OCI-LY3 (cell line): ENCODE measurements around the gene PARK7.

ENCODE experiments used
- H2AFZ ChIP-seq: fragments of 200-600, 300-600 bp; shearing (Covaris generic); 2 replicates; pipeline ENCODE4 v1.6.0; 2014; ENCODE audit warnings: antibody characterized with exemption, low read depth, low read length
- H3K27ac ChIP-seq: fragments of 200-600, 300-600 bp; sonication (generic); 2 replicates; pipeline ENCODE4 v1.5.1; 2014; ENCODE audit warnings: mild to moderate bottlenecking, low read length, moderate library complexity, mixed read lengths
- H3K27me3 ChIP-seq: fragments of 200-600, 300-600 bp; sonication (generic); 2 replicates; pipeline ENCODE4 v1.6.1; 2014; ENCODE audit warnings: low read depth, low read length, mixed read lengths
- H3K36me3 ChIP-seq: fragments of 200-600, 300-600 bp; sonication (generic); replicated peaks from 2 replicates; pipeline ENCODE3; 2014; ENCODE audit warnings: low read depth, low read length, mixed read lengths
- H3K4me1 ChIP-seq: fragments of 300-600, 200-600 bp; sonication (generic); 2 replicates; pipeline ENCODE4 v1.6.1; 2014; ENCODE audit warnings: low read length, mixed read lengths
- H3K4me2 ChIP-seq: fragments of 200-600, 300-600 bp; sonication (generic); 2 replicates; pipeline ENCODE4 v1.6.1; 2014; ENCODE audit warnings: low read length, mixed read lengths
- H3K4me3 ChIP-seq: fragments of 300-600, 200-600 bp; sonication (generic); 2 replicates; pipeline ENCODE4 v1.5.1; 2014; ENCODE audit warnings: antibody characterized with exemption, mild to moderate bottlenecking, low read length, moderate library complexity
- H3K79me2 ChIP-seq: fragments of 300-600, 200-600 bp; shearing (Covaris generic); 2 replicates; pipeline ENCODE4 v1.6.1; 2014; ENCODE audit warnings: mild to moderate bottlenecking, low read length, mixed read lengths
- H3K9ac ChIP-seq: fragments of 300-600, 200-600 bp; shearing (Covaris generic); 2 replicates; pipeline ENCODE4 v1.6.0; 2014; ENCODE audit warnings: mild to moderate bottlenecking, low read length, moderate library complexity
- H3K9me3 ChIP-seq: fragments of 200-600, 300-600 bp; shearing (Covaris generic); 2 replicates; pipeline ENCODE4 v1.6.1; 2014; ENCODE audit warnings: low read length, mixed read lengths; ENCODE audit not compliant: insufficient read depth
- H4K20me1 ChIP-seq: fragments of 200-600, 300-600 bp; sonication (generic); 2 replicates; pipeline ENCODE4 v1.6.1; 2016; ENCODE audit warnings: low read length, mixed read lengths; ENCODE audit not compliant: insufficient read depth
- EZH2phosphoT487 ChIP-seq: fragments of 200-600 bp; shearing (Covaris generic); IDR thresholded peaks from 2 replicates; pipeline ENCODE4 v1.6.1; 2018; ENCODE audit warnings: antibody characterized with exemption, mixed run types, low read depth
- TF ChIP-seq, protein P1 (sequence below): fragments of 200-600, 300-600 bp; sonication (generic); IDR thresholded peaks from 2 replicates; pipeline ENCODE4 v1.5.1; 2014; ENCODE audit warnings: antibody characterized with exemption, low read length, low read depth

PARK7 gene

DNA sequence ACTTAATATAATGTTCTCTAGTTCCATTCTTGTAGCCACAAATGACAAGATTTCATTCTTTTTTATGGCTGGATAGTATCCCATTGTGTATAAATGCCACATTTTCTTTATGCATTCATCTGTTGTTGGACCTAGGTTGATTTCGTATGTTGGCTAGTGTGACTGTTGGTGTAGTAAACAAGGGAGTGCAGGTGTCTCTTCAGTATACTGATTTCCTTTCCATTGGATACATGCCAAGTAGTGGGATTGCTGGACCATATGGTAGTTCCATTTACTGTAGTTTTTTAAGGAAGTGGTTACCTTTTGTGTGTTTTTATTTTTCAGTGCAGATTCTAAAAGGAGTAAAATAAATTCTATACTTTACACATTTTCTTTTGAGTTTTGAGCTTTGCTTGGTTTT, 5.7 kb downstream of the PARK7 start:
- no peak for TF ChIP-seq EZH2phosphoT487
- TF ChIP-seq, protein P1, sequence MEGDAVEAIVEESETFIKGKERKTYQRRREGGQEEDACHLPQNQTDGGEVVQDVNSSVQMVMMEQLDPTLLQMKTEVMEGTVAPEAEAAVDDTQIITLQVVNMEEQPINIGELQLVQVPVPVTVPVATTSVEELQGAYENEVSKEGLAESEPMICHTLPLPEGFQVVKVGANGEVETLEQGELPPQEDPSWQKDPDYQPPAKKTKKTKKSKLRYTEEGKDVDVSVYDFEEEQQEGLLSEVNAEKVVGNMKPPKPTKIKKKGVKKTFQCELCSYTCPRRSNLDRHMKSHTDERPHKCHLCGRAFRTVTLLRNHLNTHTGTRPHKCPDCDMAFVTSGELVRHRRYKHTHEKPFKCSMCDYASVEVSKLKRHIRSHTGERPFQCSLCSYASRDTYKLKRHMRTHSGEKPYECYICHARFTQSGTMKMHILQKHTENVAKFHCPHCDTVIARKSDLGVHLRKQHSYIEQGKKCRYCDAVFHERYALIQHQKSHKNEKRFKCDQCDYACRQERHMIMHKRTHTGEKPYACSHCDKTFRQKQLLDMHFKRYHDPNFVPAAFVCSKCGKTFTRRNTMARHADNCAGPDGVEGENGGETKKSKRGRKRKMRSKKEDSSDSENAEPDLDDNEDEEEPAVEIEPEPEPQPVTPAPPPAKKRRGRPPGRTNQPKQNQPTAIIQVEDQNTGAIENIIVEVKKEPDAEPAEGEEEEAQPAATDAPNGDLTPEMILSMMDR: no peak
- H3K27ac ChIP-seq: no peak overlapping the region
- no peak overlapping the region for H3K9ac ChIP-seq
- H3K4me2 ChIP-seq: no peak overlapping the region
- H3K4me3 ChIP-seq: no peak overlapping the region
- H3K36me3 ChIP-seq: peaks cover 45% of the 10 kb centered on the region
- H4K20me1 ChIP-seq: no peaks in the 10 kb centered on the region
- no peak overlapping the region for H2AFZ ChIP-seq
- H3K27me3 ChIP-seq: no peaks in the 10 kb centered on the region
- peaks cover 74% of the 10 kb centered on the region for H3K79me2 ChIP-seq
- no peaks in the 10 kb centered on the region for H3K9me3 ChIP-seq
- peaks cover 4% of the 10 kb centered on the region; the same call in 1 of the 2 replicates for H3K4me1 ChIP-seq

DNA sequence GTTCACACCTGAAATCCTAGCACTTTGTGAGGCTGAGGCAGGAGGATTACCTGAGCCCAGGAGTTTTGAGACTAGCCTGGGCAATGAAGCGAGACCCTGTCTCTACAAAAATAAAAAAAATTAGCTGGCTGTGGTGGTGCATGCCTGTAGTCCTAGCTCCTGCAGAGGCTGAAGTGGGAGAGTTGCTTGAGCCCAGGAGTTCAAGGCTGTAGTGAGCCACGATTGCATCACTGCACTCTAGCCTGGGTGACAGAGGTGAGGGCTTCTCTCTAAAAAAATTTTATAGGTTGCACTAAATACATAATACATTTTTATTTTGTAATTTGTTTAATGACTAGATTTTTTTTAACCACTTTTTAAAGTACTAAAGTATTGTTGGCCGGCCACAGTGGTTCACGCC, 6.1 kb downstream of the PARK7 start:
- Histone ChIP-seq H4K20me1 (no peaks in the 10 kb centered on the region), H3K9me3 (no peaks in the 10 kb centered on the region), H3K4me3 (no peak overlapping the region), H3K27me3 (no peaks in the 10 kb centered on the region), H3K4me1 (peaks cover under 1% of the 10 kb centered on the region; the same call in 1 of the 2 replicates), H3K79me2 (peaks cover 70% of the 10 kb centered on the region), H3K4me2 (no peak overlapping the region), H3K36me3 (peaks cover 47% of the 10 kb centered on the region), H2AFZ (no peak overlapping the region), H3K27ac (no peak overlapping the region), H3K9ac (no peak overlapping the region)
- no peak for TF ChIP-seq EZH2phosphoT487
- TF ChIP-seq, protein P1: no peak

DNA sequence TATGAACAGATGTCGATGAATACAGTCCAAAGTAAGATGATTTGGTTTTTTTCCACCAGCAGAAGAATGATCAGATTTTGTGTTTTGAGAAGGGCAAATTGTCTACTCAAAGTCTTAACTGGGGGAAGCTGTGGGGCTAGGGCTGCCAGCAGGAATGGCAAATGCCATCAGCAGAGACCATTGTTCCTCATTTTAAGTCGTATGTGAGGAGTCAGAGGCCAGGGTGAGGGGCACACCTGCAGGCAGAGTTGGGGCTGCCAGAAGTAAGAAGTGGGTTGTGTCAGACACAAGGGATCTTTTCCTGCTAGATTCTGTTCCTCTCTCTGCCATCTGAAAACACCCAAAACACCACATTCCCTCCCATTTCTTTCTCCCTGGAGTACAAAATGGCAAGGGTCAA, 8.7 kb downstream of the PARK7 start:
- H3K4me3 ChIP-seq: no peak overlapping the region
- H3K9me3 ChIP-seq: no peaks in the 10 kb centered on the region
- H3K9ac ChIP-seq: no peak overlapping the region
- H4K20me1 ChIP-seq: no peaks in the 10 kb centered on the region
- no peaks in the 10 kb centered on the region for H3K4me1 ChIP-seq
- peaks cover 41% of the 10 kb centered on the region for H3K36me3 ChIP-seq
- H3K27ac ChIP-seq: no peak overlapping the region
- H3K27me3 ChIP-seq: no peaks in the 10 kb centered on the region
- H3K4me2 ChIP-seq: no peak overlapping the region
- TF ChIP-seq, protein P1: no peak
- TF ChIP-seq EZH2phosphoT487: no peak
- no peak overlapping the region for H2AFZ ChIP-seq
- H3K79me2 ChIP-seq: peaks cover 53% of the 10 kb centered on the region

DNA sequence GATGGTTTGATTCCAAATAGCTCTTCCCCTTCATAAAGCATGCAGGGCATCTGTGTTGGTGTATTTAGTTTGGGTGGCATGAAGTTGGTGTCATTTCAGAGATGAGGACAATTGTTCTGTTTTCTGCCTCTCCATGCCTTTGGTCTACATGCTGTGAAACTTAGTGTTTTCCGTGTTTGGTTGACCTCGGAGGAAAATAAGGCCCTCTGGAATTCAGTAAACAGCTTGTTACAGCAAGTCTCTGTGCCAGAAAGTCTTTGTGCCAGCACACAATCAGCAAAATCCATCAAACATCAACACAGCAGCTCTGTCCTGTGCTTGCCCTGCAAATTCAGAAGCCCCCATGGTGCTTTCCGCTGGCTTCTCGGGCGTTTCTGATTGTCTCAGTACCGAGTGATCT, 9.5 kb downstream of the PARK7 start:
- H3K27me3 ChIP-seq: no peaks in the 10 kb centered on the region
- H3K27ac ChIP-seq: no peak overlapping the region
- H4K20me1 ChIP-seq: no peaks in the 10 kb centered on the region
- H3K79me2 ChIP-seq: peaks cover 48% of the 10 kb centered on the region
- no peak for TF ChIP-seq EZH2phosphoT487
- TF ChIP-seq, protein P1: no peak
- H3K9me3 ChIP-seq: no peaks in the 10 kb centered on the region
- no peak overlapping the region for H3K4me2 ChIP-seq
- H3K4me1 ChIP-seq: no peaks in the 10 kb centered on the region
- H3K9ac ChIP-seq: no peak overlapping the region
- H2AFZ ChIP-seq: no peak overlapping the region
- no peak overlapping the region for H3K4me3 ChIP-seq
- peaks cover 39% of the 10 kb centered on the region for H3K36me3 ChIP-seq
